OCI-M2 (cell line): Measurements from ENCODE around the gene IL1RL1.

Experiments
- DNase-seq: peaks from one replicate; lab custom pipeline; 2025; ENCODE audit not compliant: unreplicated experiment; lab: John Stamatoyannopoulos, UW

Gene IL1RL1

GRCh38 chr2:102310964-102311640 is at the start of gene IL1RL1:
Gene IL1RL1 (plus strand): TSS chr2:102311563. CDS start chr2:102338265, 26,702 bp downstream.
- no peak for DNase-seq

GRCh38 chr2:102262216-102263129 is 48.9 kb upstream of the IL1RL1 start:
- DNase-seq = no peak

GRCh38 chr2:102264952-102265351 is 46.4 kb upstream of the IL1RL1 start:
- DNase-seq = no peak

- DNase-seq = no peak
Measured at GRCh38 chr2:102266204-102266603, 45.2 kb upstream of the IL1RL1 start.

GRCh38 chr2:102267774-102268173 is 43.6 kb upstream of the IL1RL1 start:
- no peak for DNase-seq

GRCh38 chr2:102268510-102269199 is 42.7 kb upstream of the IL1RL1 start:
- DNase-seq = no peak

GRCh38 chr2:102269200-102269524 is 42.2 kb upstream of the IL1RL1 start:
- DNase-seq = no peak

- DNase-seq = no peak
Measured at GRCh38 chr2:102271844-102272243, 39.5 kb upstream of the IL1RL1 start.

- DNase-seq = no peak
Measured at GRCh38 chr2:102273619-102274211, 37.6 kb upstream of the IL1RL1 start.

GRCh38 chr2:102276549-102277201 is 34.7 kb upstream of the IL1RL1 start:
- DNase-seq = no peak

- DNase-seq = no peak
Measured at GRCh38 chr2:102277202-102277700, 34.1 kb upstream of the IL1RL1 start.

- DNase-seq = no peak
Measured at GRCh38 chr2:102278720-102279390, 32.5 kb upstream of the IL1RL1 start.

GRCh38 chr2:102279391-102279735 is 32.0 kb upstream of the IL1RL1 start:
- DNase-seq = no peak

GRCh38 chr2:102282678-102283091 is 28.7 kb upstream of the IL1RL1 start:
- no peak for DNase-seq

GRCh38 chr2:102283996-102284395 is 27.4 kb upstream of the IL1RL1 start:
- DNase-seq = no peak

GRCh38 chr2:102284611-102285010 is 26.8 kb upstream of the IL1RL1 start:
- no peak for DNase-seq

GRCh38 chr2:102285368-102285767 is 26.0 kb upstream of the IL1RL1 start:
- no peak for DNase-seq

GRCh38 chr2:102286041-102286440 is 25.3 kb upstream of the IL1RL1 start:
- DNase-seq = no peak

- no peak for DNase-seq
Measured at GRCh38 chr2:102289129-102289528, 22.2 kb upstream of the IL1RL1 start.

- DNase-seq = no peak
Measured at GRCh38 chr2:102290594-102290993, 20.8 kb upstream of the IL1RL1 start.
